ENCODE measurements around the gene AK8.

DNA sequence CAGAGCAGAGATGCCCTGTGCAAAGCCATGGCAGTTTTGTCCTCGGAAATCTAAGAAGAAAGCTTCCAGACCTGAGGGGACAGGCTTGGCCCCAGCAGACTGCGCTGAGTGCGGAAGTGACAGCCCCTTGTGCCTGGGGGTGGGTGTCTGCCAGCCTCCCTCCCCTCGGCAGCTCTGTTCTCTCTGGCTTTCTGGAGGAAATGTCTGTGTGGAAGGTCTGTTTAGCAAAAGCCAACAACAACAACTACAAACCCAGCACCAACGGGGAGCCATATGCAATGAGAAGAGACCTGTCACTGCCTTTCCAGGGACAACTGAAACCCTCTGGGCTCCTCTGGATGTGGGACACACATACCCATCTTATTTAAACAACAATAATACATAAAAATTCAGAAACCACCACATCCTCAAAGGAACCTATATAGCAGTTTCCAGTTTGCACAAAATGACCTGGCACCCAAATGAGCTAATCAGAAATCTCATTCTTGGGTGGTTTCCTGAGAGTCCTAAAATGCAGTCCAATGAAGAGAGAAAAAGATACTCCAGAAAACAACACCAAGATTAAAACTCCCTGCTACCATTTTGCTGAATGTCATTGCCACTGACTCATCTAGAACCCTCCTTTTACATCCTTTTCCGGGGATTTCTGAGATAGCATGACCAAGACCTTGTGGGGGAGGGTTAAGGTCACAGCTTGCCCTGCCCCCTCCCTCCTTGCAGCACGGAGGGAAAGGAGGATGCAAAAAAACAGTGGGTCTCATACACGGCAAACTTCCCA lies 97.7 kb downstream of the AK8 start:
- TF ChIP-seq, protein P1, sequence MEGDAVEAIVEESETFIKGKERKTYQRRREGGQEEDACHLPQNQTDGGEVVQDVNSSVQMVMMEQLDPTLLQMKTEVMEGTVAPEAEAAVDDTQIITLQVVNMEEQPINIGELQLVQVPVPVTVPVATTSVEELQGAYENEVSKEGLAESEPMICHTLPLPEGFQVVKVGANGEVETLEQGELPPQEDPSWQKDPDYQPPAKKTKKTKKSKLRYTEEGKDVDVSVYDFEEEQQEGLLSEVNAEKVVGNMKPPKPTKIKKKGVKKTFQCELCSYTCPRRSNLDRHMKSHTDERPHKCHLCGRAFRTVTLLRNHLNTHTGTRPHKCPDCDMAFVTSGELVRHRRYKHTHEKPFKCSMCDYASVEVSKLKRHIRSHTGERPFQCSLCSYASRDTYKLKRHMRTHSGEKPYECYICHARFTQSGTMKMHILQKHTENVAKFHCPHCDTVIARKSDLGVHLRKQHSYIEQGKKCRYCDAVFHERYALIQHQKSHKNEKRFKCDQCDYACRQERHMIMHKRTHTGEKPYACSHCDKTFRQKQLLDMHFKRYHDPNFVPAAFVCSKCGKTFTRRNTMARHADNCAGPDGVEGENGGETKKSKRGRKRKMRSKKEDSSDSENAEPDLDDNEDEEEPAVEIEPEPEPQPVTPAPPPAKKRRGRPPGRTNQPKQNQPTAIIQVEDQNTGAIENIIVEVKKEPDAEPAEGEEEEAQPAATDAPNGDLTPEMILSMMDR (IDR thresholded peaks at IDR 0.05; ENCODE audit: poor library complexity): no peak
- no peak for TF ChIP-seq EZH2phosphoT487 (IDR thresholded peaks at IDR 0.05; ENCODE audit: low read depth, severe bottlenecking, unreplicated experiment)
